SK-MEL-5 (cell line): ENCODE measurements around the gene VASN. TPM values are rescaled to one million over a fixed set of nuclear protein-coding genes. Genes with fewer than 3 reads are reported as not detected.

ENCODE experiments used
- DNase-seq: peaks from one replicate; pipeline ENCODE4 v3.0.0-alpha.2; 2016; ENCODE audit warnings: low read depth, low spot score
- in situ Hi-C: cut with HindIII; loops from 2 replicates; pipeline ENCODE4 v1.10.0; 2016; ENCODE audit warnings: low sequenced_read_pairs, high pct_unique_total_duplicates, low pct_unique_long_range_greater_than_20kb
- small RNA-seq, 2 experiments: library from RNA; depleted of rRNA; stranded (forward); fragments of <200 nt; gene quantifications; one replicate each; pipeline ENCODE3, GENCODE V24; 2014
- total RNA-seq: library from RNA; depleted of rRNA; stranded (reverse); fragments of >200 nt; shearing (Covaris generic); gene quantifications from 2 replicates; pipeline ENCODE4 v1.2.3, GENCODE V29; 2014; rRNA removed

VASN gene
- total RNA-seq, 1 experiment from 2014 or later: 0.03 TPM

GRCh38 chr16:4420505-4421105, 49.0 kb downstream of the VASN start:
- in situ Hi-C loops: no loop called here

GRCh38 chr16:4425378-4426020, 53.9 kb downstream of the VASN start, which contains the start of gene DNAJA3:
DNAJA3 (plus strand) TSS chr16:4425868; CDS start chr16:4425882, 14 bp downstream.
- in situ Hi-C loops: no loop called here
- peak; percentile 92 for DNase-seq

More at GRCh38 chr16:4420505-4421105, 49.0 kb downstream of the VASN start:
- no peak for DNase-seq

- in situ Hi-C loops: no loop called here
- DNase-seq: no peak
Measured at GRCh38 chr16:4426021-4426684, 54.5 kb downstream of the VASN start.

- DNase-seq: no peak
- in situ Hi-C loops: no loop called here
Measured at GRCh38 chr16:4426722-4427372, 55.2 kb downstream of the VASN start.

GRCh38 chr16:4428500-4428899, 56.9 kb downstream of the VASN start:
- no peak for DNase-seq
- in situ Hi-C loops: no loop called here

- in situ Hi-C loops: no loop called here
Measured at GRCh38 chr16:4431023-4431422, 59.4 kb downstream of the VASN start.

More at GRCh38 chr16:4431023-4431422, 59.4 kb downstream of the VASN start:
- no peak for DNase-seq

Small RNA genes within 50 kb of the gene (small RNA-seq; reads per million reads assigned to genes)
- gene AC012676.2: 0 reads per million in 2 experiments

Other genes starting within 250 kb of the VASN start
- not detected in 2 replicates for gene SRL, start 129.8 kb upstream of the VASN start, total RNA-seq
- 14.8 and 20.5 TPM in 2 replicates for gene TFAP4, start 98.8 kb upstream of the VASN start, total RNA-seq
- 0.18 TPM in 1 of 2 replicates, not detected in the other for gene GLIS2, start 55.8 kb upstream of the VASN start, total RNA-seq
- 49.8 and 57.1 TPM in 2 replicates for gene PAM16, start 20.5 kb upstream of the VASN start, total RNA-seq
- 17.4 and 21.1 TPM in 2 replicates for gene CORO7, start 44.7 kb downstream of the VASN start, total RNA-seq
- 93.2 and 102 TPM in 2 replicates for gene DNAJA3, start 54.0 kb downstream of the VASN start, total RNA-seq
- gene NMRAL1, start 102.8 kb downstream of the VASN start, total RNA-seq: 33.7 and 34.5 TPM in 2 replicates
- gene HMOX2, start 104.5 kb downstream of the VASN start, total RNA-seq: 65.7 and 68.0 TPM in 2 replicates
- gene CDIP1, start 166.9 kb downstream of the VASN start, total RNA-seq: 8.7 and 9.4 TPM in 2 replicates
- not detected in 2 replicates for gene C16orf96, start 184.5 kb downstream of the VASN start, total RNA-seq
- gene UBALD1, start 243.0 kb downstream of the VASN start, total RNA-seq: 13.1 and 14.5 TPM in 2 replicates